Activated CD4-positive, alpha-beta T cell treated with anti-CD3 and anti-CD28 coated beads, Interleukin-2, amount 50 U/mL, for 48 hours (primary cell): ENCODE results near the gene TEX52.

ENCODE experiments used
- DNase-seq, 2 experiments: peaks; one replicate each; pipeline ENCODE4 v3.0.0-alpha.2; 2020

The TEX52 gene

GRCh38 chr12:2826721-2827515 lies 29.9 kb downstream of the TEX52 start:
- no peak for DNase-seq

GRCh38 chr12:2826036-2826435 lies 30.8 kb downstream of the TEX52 start:
- no peak for DNase-seq

- no peak for DNase-seq
These were observed 31.7 kb downstream of the TEX52 start for GRCh38 chr12:2825132-2825531.

GRCh38 chr12:2824541-2824940 lies 32.3 kb downstream of the TEX52 start:
- no peak for DNase-seq

- no peak for DNase-seq
These were observed 33.4 kb downstream of the TEX52 start for GRCh38 chr12:2823483-2823882.

- DNase-seq, result no peak
These were observed 36.4 kb downstream of the TEX52 start for GRCh38 chr12:2820432-2820831.

GRCh38 chr12:2819810-2820209 lies 37.0 kb downstream of the TEX52 start:
- no peak for DNase-seq

GRCh38 chr12:2813214-2814185 lies 43.3 kb downstream of the TEX52 start:
- peak; percentile 47 to 63 for DNase-seq

- DNase-seq, result peak; percentile 97 to 98
These were observed 44.3 kb downstream of the TEX52 start, which contains the start of gene ITFG2 for GRCh38 chr12:2812290-2813213. Gene ITFG2 (plus strand): TSS chr12:2812668. CDS start chr12:2812761, 93 bp downstream.

- no peak for DNase-seq
These were observed 45.0 kb downstream of the TEX52 start for GRCh38 chr12:2811801-2812200.

GRCh38 chr12:2806700-2807099 lies 50.1 kb downstream of the TEX52 start:
- DNase-seq, result no peak

GRCh38 chr12:2805143-2805520 lies 51.7 kb downstream of the TEX52 start:
- DNase-seq, result no peak

- no peak for DNase-seq
These were observed 52.3 kb downstream of the TEX52 start for GRCh38 chr12:2804393-2805142.

- no peak for DNase-seq
These were observed 53.0 kb downstream of the TEX52 start for GRCh38 chr12:2803635-2804392.

GRCh38 chr12:2801044-2801783 lies 55.6 kb downstream of the TEX52 start:
- DNase-seq, result no peak

- DNase-seq, result no peak
These were observed 56.7 kb downstream of the TEX52 start for GRCh38 chr12:2800046-2800570.
